GM12872 (cell line): ENCODE measurements around the gene IRAK4.
A peak's percentile ranks its signal among the peaks of the same experiment; 100 is the strongest.

Experiments used
- TF ChIP-seq, protein P1 (sequence below): IDR thresholded peaks from 3 replicates; pipeline ENCODE4 v1.5.1; 2011; ENCODE audit warnings: low read depth, mild to moderate bottlenecking, low read length, moderate library complexity; ENCODE audit not compliant: insufficient read depth

The IRAK4 gene

DNA sequence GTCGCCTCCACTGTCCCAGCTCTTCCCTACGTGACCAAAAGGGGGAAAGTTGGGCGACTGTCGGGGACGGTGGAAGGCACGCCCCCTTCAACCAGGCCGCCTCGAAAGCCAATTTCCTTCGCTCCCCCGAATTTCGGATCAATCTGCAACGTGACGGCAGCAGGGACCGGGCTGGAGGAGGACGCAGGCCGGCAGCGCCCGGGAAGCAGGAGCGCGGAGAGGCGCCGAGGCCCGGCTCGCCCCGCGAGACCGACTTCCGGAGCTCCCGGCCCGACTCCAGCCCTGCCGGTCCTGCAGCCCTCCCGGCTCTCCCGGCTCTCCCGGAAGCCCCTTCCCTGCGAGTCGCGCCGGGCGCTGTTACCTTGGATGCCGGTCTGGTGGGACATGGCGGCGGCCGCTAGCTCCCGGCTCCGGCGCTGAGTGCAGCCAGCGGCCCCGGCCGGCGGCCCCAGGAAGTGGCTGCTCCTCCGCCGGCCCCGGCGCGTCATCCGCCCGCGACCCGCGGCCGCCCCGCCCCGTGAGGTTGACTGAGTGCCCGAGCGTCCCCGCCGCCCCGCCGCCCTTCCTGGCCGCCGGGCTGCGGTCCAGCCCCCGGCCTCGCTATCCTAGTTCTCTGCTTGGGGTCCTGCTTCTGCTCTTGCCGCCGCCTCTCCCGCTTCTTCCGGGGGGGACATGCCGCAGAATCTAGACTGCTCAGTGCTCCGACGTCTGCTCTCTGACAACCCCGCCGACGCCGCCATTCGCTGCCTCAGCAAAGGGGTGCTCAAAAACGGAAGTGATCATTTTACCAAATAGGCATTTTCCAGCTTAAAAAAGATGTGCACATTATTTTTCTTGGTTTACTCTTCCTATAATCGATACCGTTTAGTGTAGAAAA is 47.3 kb downstream of the IRAK4 start, which contains the start of gene TWF1:
TWF1 (minus strand) TSS at position 458 of the 877 bp plus-strand sequence; CDS start at position 386, 72 bp downstream.
- TF ChIP-seq, protein P1, sequence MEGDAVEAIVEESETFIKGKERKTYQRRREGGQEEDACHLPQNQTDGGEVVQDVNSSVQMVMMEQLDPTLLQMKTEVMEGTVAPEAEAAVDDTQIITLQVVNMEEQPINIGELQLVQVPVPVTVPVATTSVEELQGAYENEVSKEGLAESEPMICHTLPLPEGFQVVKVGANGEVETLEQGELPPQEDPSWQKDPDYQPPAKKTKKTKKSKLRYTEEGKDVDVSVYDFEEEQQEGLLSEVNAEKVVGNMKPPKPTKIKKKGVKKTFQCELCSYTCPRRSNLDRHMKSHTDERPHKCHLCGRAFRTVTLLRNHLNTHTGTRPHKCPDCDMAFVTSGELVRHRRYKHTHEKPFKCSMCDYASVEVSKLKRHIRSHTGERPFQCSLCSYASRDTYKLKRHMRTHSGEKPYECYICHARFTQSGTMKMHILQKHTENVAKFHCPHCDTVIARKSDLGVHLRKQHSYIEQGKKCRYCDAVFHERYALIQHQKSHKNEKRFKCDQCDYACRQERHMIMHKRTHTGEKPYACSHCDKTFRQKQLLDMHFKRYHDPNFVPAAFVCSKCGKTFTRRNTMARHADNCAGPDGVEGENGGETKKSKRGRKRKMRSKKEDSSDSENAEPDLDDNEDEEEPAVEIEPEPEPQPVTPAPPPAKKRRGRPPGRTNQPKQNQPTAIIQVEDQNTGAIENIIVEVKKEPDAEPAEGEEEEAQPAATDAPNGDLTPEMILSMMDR, result 0 out of 3 replicates have a peak, but pooled peaks have one; percentile 24

DNA sequence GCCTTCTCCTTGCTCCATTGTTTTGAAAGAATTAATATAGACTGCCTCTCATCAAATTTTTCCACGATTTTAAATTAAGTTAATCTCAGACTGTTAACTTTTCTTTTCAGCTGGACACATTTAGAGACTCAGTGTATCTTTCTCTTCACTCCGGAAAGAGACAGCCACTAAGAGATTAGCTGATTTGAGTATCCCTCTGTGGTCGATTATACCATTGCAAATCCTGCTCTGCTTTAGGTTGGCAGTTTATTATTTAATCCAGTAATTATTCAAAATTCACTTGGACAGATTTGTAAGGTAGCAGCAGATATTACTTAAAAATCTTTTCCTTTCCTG is 48.0 kb downstream of the IRAK4 start:
- TF ChIP-seq, protein P1, result no peak

DNA sequence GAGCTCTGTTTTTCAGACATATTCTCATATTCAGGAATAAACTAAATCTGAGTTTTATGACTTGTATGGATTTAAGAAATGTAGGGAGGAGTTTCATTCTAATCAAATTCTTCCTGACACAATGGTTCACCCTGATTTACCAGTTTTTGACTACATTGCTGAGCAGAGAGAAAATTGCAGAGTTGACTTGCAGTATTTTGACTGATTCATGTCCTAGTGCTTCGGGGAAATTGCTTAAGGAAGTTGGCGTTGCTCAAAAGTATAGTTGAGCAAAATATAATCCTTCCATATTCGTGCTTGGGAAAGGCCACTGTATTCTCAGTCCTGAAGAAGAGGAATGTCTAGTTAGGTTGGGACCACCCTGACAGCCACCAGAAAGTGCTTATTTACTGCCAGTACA is 48.6 kb downstream of the IRAK4 start:
- TF ChIP-seq, protein P1, result no peak

DNA sequence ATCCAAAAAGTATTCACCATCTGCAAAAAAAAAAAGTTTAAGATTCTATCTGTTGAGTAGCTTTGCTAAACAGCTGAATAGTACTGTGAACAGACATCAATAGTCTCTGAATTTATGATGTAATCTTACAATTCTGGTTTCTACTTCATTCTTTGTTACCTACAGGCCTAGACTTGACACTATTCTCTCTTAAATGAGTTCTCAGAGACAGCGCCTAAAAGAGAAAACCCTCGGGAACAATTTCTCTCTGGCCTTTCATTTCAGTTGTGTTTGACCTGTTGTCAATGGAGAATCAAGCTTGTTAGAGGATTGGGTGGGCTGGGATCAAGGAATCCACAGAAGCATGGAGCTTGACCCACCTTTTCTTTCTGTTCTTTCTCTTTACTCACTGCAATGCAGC is 53.3 kb downstream of the IRAK4 start:
- TF ChIP-seq, protein P1, result no peak

DNA sequence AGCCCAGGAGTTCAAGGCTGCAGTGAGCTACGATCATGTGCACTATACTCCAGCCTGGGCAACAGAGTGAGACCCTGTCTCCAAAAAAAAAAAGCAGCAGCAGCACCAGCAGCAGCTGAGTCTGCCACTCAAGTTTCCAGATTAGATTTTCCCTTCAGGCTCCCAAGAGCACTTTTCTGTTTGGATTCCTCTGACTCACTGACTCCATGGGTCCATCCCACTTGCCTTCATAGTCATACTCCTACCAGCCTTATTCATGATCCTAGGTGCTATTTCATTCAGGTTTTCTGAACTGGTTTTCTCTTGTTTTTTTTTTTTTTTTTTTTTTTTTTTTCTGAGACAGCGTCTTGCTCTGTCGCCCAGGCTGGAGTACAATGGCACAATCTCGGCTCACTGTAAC is 54.2 kb downstream of the IRAK4 start:
- TF ChIP-seq, protein P1, result no peak

DNA sequence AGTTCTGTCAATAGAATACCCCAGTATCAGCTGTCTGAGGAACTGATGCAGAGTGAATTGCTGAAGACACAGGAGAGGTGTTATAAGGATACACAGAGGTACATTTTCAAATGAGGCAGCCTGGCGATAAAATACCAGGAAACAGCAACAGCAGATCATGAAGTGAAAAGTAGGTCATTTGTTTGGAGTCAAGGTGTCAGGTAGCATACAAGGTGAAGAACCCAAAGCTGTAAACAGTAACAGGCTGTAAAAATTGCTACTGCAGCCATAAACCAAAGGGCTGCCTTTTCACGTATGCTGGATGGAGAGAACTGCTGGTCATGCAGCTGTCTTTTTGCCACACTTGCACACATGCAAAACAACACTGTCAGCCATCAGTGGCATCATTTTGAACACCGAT is 56.7 kb downstream of the IRAK4 start:
- TF ChIP-seq, protein P1, result no peak

DNA sequence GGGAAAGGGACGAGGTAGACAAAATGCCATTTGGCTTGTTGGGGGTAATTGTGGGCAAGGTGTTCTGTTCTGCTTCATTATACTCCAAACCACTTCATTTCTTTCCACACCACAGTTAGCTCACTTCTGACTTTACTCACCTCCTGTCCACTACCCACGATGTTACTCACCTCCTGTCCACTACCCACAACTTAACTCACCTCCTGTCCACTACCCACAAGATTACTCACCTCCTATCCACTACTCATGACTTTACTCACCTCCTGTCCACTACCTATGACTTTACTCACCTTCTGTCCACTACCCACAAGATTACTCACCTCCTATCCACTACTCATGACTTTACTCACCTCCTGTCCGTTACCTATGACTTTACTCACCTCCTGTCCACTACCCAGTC is 57.4 kb downstream of the IRAK4 start:
- TF ChIP-seq, protein P1, result no peak
